Measurements from ENCODE around the gene CAMTA1.

CAMTA1 gene

GRCh38 chr1:7540816-7541215, 755.6 kb downstream of the CAMTA1 start:
- no peak for TF ChIP-seq CTCF (IDR thresholded peaks at IDR 0.05; ENCODE audit: borderline replicate concordance, insufficient read depth, low read depth, low read length)
- no peak overlapping the region for H3K4me3 ChIP-seq (ENCODE audit: low read depth, low read length)

- TF ChIP-seq CTCF (IDR thresholded peaks at IDR 0.05; ENCODE audit: borderline replicate concordance, insufficient read depth, low read depth, low read length): no peak
- no peak overlapping the region for H3K4me3 ChIP-seq (ENCODE audit: low read depth, low read length)
Measured at GRCh38 chr1:7541629-7542028, 756.4 kb downstream of the CAMTA1 start.

GRCh38 chr1:7543718-7544090, 758.5 kb downstream of the CAMTA1 start:
- no peak overlapping the region for H3K4me3 ChIP-seq (ENCODE audit: low read depth, low read length)
- TF ChIP-seq CTCF (IDR thresholded peaks at IDR 0.05; ENCODE audit: borderline replicate concordance, insufficient read depth, low read depth, low read length): no peak

GRCh38 chr1:7549277-7550161, 764.3 kb downstream of the CAMTA1 start:
- H3K4me3 ChIP-seq (ENCODE audit: low read depth, low read length): no peak overlapping the region
- no peak for TF ChIP-seq CTCF (IDR thresholded peaks at IDR 0.05; ENCODE audit: borderline replicate concordance, insufficient read depth, low read depth, low read length)

GRCh38 chr1:7550261-7550865, 765.1 kb downstream of the CAMTA1 start:
- no peak overlapping the region for H3K4me3 ChIP-seq (ENCODE audit: low read depth, low read length)
- TF ChIP-seq CTCF (IDR thresholded peaks at IDR 0.05; ENCODE audit: borderline replicate concordance, insufficient read depth, low read depth, low read length): no peak

- no peak overlapping the region for H3K4me3 ChIP-seq (ENCODE audit: low read depth, low read length)
- no peak for TF ChIP-seq CTCF (IDR thresholded peaks at IDR 0.05; ENCODE audit: borderline replicate concordance, insufficient read depth, low read depth, low read length)
Measured at GRCh38 chr1:7550981-7551380, 765.7 kb downstream of the CAMTA1 start.

GRCh38 chr1:7551442-7551841, 766.2 kb downstream of the CAMTA1 start:
- no peak overlapping the region for H3K4me3 ChIP-seq (ENCODE audit: low read depth, low read length)
- TF ChIP-seq CTCF (IDR thresholded peaks at IDR 0.05; ENCODE audit: borderline replicate concordance, insufficient read depth, low read depth, low read length): no peak
